Keratinocyte (primary cell): Measurements from ENCODE around the gene RTBDN.

ENCODE experiments used
- EZH2 ChIP-seq: IDR thresholded peaks from one replicate; pipeline ENCODE4 v1.6.1; 2012; ENCODE audit warnings: inconsistent platforms, mild to moderate bottlenecking, low read length, moderate library complexity
- TF ChIP-seq, protein P1 (sequence below), 3 experiments: IDR thresholded peaks in 1 of 3; conservative IDR thresholded peaks in 1 of 3; optimal IDR thresholded peaks in 1 of 3; 2 replicates in 2 of 3; 3 replicates in 1 of 3; pipeline versions ENCODE3 to v1.5.1; 2011; ENCODE audit warnings: low read length in 3 of 3, mild to moderate bottlenecking in 3 of 3, moderate library complexity in 2 of 3, control low read depth in 1 of 3, inconsistent platforms in 1 of 3; ENCODE audit not compliant: insufficient read depth in 2 of 3; ENCODE audit errors: extremely low read depth in 1 of 3

DNA sequence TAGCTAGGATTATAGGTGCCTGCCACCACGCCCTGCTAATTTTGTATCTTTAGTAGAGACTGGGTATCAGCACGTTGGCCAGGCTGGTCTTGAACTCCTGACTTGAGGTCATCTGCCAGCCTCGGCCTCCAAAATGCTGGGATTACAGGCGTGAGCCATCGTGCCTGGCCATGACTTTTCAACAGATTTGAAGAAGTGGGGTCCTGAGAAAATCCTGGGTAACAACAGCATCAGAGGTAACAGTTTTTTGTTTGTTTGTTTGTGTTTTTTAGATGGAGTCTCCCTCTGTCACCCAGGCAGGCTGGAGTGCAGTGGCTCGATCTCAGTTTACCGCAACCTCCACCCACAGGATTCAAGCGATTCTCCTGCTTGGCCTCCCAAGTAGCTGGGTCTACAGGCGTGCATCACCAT lies 39.4 kb downstream of the RTBDN start:
- TF ChIP-seq, protein P1, sequence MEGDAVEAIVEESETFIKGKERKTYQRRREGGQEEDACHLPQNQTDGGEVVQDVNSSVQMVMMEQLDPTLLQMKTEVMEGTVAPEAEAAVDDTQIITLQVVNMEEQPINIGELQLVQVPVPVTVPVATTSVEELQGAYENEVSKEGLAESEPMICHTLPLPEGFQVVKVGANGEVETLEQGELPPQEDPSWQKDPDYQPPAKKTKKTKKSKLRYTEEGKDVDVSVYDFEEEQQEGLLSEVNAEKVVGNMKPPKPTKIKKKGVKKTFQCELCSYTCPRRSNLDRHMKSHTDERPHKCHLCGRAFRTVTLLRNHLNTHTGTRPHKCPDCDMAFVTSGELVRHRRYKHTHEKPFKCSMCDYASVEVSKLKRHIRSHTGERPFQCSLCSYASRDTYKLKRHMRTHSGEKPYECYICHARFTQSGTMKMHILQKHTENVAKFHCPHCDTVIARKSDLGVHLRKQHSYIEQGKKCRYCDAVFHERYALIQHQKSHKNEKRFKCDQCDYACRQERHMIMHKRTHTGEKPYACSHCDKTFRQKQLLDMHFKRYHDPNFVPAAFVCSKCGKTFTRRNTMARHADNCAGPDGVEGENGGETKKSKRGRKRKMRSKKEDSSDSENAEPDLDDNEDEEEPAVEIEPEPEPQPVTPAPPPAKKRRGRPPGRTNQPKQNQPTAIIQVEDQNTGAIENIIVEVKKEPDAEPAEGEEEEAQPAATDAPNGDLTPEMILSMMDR (optimal IDR thresholded peaks at IDR 0.05 in 1 of 3, IDR thresholded peaks at IDR 0.05 in 1 of 3, conservative IDR thresholded peaks at IDR 0.05 in 1 of 3; ENCODE audit: extremely low read depth in 1 of 3, insufficient read depth in 2 of 3, low read length in 3 of 3): no peak
- TF ChIP-seq EZH2: no peak
